ENCODE measurements around the gene DISP3. TPM values are rescaled to one million over a fixed set of nuclear protein-coding genes. Genes with fewer than 3 reads are reported as not detected.

DISP3 gene
- total and polyA plus RNA-seq, 4 donors = 0.10 to 0.12 TPM; not detected in 2

DNA sequence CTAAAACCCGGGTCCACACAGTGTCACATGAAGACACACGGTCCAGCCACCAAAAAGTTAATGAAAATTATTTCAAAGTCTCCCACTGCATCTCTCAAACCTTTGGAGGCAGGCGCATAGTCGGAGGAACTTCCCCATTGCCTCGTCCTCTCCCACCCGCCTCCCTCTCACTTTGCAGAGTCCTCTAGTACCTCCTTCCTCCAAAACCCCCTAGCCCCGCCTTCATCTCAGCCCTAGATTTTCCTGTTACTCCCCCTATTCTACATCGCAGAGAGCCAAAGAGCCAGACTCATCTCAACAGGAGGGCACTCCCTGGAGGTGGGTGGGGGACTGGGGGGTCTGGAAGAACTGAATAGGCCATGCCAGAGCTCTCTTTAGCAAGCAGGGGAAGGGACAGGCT lies 79.3 kb downstream of the DISP3 start:
- Histone ChIP-seq H3K9me3 (ENCODE audit: control insufficient read depth, low read length) (peaks cover 1% of the 10 kb centered on the region), H3K27ac (ENCODE audit: low read depth in 1 of 2, low read length in 2 of 2) (no peak overlapping the region), H3K4me3 (ENCODE audit: low read length in 2 of 2) (no peak overlapping the region), H3K36me3 (ENCODE audit: control insufficient read depth in 1 of 2, insufficient read depth in 2 of 2, low read length in 1 of 2) (no peaks in the 10 kb centered on the region), H3K27me3 (ENCODE audit: control insufficient read depth in 1 of 2, insufficient read depth in 2 of 2, low read length in 1 of 2) (no peaks in the 10 kb centered on the region), H3K4me1 (ENCODE audit: control insufficient read depth in 1 of 2, insufficient read depth in 2 of 2, low read length in 2 of 2) (no peaks in the 10 kb centered on the region)
- DNase-seq = no peak
- WGBS, 2 donors = 16 to 21% methylated on average over 8 of the region's 8 CpGs
- intact Hi-C loops (cut with DNase I) = no loop called here
- no peak for ATAC-seq (ENCODE audit: low FRiP score)

DNA sequence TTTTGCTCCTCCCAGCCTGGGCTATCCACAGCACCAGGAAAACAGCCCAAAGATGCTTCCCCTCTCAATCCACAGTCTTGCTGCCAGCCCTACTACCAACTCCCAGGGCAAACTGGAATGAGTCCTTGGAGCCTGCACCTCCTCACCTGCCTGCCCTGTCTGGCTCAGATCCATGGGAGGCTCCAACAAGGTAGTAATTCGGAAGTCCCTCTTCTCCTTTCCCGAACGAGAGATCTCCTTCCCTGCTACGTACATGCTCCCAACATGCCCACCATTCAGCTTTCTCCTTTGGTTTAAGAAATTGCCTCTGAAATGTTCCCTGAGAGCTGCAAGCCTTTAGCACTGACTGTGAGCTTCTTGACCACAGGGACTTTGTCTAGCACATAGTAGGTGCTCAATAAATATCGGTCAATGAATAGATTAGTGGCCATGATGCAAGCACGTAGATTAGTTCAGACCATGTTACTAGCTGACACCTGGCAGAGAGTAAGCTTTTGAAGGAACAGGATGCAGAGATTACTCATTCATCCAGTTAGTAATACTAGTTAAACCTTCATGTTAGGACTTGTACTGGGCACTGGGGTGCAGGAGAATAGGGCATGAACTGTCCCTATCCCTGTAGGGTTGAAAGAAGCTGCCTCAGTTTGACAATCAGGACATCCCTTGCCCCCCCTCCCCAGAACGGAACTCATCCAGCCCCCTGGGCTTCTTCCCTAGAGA lies 80.1 kb downstream of the DISP3 start:
- WGBS, 2 donors = 73% methylated on average over 7 of the region's 7 CpGs
- Histone ChIP-seq H3K27me3 (ENCODE audit: control insufficient read depth in 1 of 2, insufficient read depth in 2 of 2, low read length in 1 of 2) (no peaks in the 10 kb centered on the region), H3K9me3 (ENCODE audit: control insufficient read depth, low read length) (no peaks in the 10 kb centered on the region), H3K36me3 (ENCODE audit: control insufficient read depth in 1 of 2, insufficient read depth in 2 of 2, low read length in 1 of 2) (no peaks in the 10 kb centered on the region), H3K4me3 (ENCODE audit: low read length in 2 of 2) (no peak overlapping the region), H3K27ac (ENCODE audit: low read depth in 1 of 2, low read length in 2 of 2) (no peak overlapping the region), H3K4me1 (ENCODE audit: control insufficient read depth in 1 of 2, insufficient read depth in 2 of 2, low read length in 2 of 2) (no peaks in the 10 kb centered on the region)
- DNase-seq = no peak
- intact Hi-C loops (cut with DNase I) = no loop called here
- ATAC-seq (ENCODE audit: low FRiP score) = no peak

GRCh38 chr1:11559591-11559970 lies 80.6 kb downstream of the DISP3 start:
- no peak overlapping the region for H3K4me3 ChIP-seq (ENCODE audit: low read length in 2 of 2)
- no peak for ATAC-seq (ENCODE audit: low FRiP score)
- intact Hi-C loops (cut with DNase I) = no loop called here
- H3K36me3 ChIP-seq (ENCODE audit: control insufficient read depth in 1 of 2, insufficient read depth in 2 of 2, low read length in 1 of 2) = no peaks in the 10 kb centered on the region
- H3K27me3 ChIP-seq (ENCODE audit: control insufficient read depth in 1 of 2, insufficient read depth in 2 of 2, low read length in 1 of 2) = no peaks in the 10 kb centered on the region
- no peak overlapping the region for H3K27ac ChIP-seq (ENCODE audit: low read depth in 1 of 2, low read length in 2 of 2)
- WGBS, 2 donors = 69 to 72% methylated on average over 6 of the region's 6 CpGs
- H3K9me3 ChIP-seq (ENCODE audit: control insufficient read depth, low read length) = no peaks in the 10 kb centered on the region
- no peaks in the 10 kb centered on the region for H3K4me1 ChIP-seq (ENCODE audit: control insufficient read depth in 1 of 2, insufficient read depth in 2 of 2, low read length in 2 of 2)
- DNase-seq = no peak

GRCh38 chr1:11560061-11560460 lies 81.1 kb downstream of the DISP3 start:
- Histone ChIP-seq H3K4me3 (ENCODE audit: low read length in 2 of 2) (no peak overlapping the region), H3K36me3 (ENCODE audit: control insufficient read depth in 1 of 2, insufficient read depth in 2 of 2, low read length in 1 of 2) (no peaks in the 10 kb centered on the region), H3K4me1 (ENCODE audit: control insufficient read depth in 1 of 2, insufficient read depth in 2 of 2, low read length in 2 of 2) (no peaks in the 10 kb centered on the region), H3K9me3 (ENCODE audit: control insufficient read depth, low read length) (no peaks in the 10 kb centered on the region), H3K27me3 (ENCODE audit: control insufficient read depth in 1 of 2, insufficient read depth in 2 of 2, low read length in 1 of 2) (no peaks in the 10 kb centered on the region), H3K27ac (ENCODE audit: low read depth in 1 of 2, low read length in 2 of 2) (no peak overlapping the region)
- ATAC-seq (ENCODE audit: low FRiP score) = no peak
- no peak for DNase-seq
- 73 to 82% methylated on average over 8 of the region's 8 CpGs for WGBS, 2 donors
- intact Hi-C loops (cut with DNase I) = no loop called here

DNA sequence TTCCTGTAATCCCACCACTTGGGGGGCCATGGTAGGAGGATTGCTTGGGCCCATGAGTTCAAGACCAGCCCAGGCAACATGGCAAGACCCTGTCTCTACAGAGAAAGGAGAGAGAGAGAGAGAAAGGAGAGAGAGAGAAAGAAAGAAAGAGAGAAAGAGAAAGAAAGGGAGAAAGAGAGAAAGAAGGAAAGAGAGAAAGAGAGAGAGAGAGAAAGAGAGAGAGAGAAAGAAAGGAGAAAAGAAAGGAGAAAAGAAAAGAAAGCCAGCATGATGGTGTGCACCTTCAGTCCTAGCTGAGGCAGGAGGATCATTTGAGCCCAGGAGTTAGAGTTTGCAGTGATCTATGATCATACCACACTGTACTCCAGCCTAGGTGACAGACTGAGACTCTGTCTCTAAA lies 82.8 kb downstream of the DISP3 start:
- no peaks in the 10 kb centered on the region for H3K27me3 ChIP-seq (ENCODE audit: control insufficient read depth in 1 of 2, insufficient read depth in 2 of 2, low read length in 1 of 2)
- intact Hi-C loops (cut with DNase I) = no loop called here
- H3K9me3 ChIP-seq (ENCODE audit: control insufficient read depth, low read length) = no peaks in the 10 kb centered on the region

DNA sequence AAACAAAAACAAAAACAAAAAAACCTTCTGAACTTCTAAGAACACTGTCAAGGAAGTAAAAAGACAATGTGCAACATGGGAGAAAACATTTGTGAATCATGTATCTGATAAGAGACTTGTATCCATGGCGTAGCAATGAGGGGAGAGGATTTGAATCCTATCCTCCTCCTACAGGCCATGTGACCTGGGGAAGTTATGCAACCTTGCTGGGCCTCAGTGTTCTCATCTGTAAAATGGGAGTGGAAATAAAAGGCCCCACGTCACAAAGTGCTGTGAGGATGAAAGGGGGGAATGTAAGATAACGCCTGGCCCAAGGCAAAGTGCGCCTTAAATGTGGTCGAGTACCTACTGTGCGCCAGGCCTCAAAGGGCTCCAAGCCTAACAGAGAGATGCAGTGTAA lies 83.7 kb downstream of the DISP3 start:
- intact Hi-C loops (cut with DNase I) = no loop called here
- WGBS, 2 donors = 84 to 86% methylated on average over 6 of the region's 6 CpGs
- no peak overlapping the region for H3K4me3 ChIP-seq (ENCODE audit: low read length in 2 of 2)
- H3K9me3 ChIP-seq (ENCODE audit: control insufficient read depth, low read length) = no peaks in the 10 kb centered on the region
- H3K27ac ChIP-seq (ENCODE audit: low read depth in 1 of 2, low read length in 2 of 2) = no peak overlapping the region
- no peaks in the 10 kb centered on the region for H3K36me3 ChIP-seq (ENCODE audit: control insufficient read depth in 1 of 2, insufficient read depth in 2 of 2, low read length in 1 of 2)
- no peak for DNase-seq
- H3K4me1 ChIP-seq (ENCODE audit: control insufficient read depth in 1 of 2, insufficient read depth in 2 of 2, low read length in 2 of 2) = no peaks in the 10 kb centered on the region
- H3K27me3 ChIP-seq (ENCODE audit: control insufficient read depth in 1 of 2, insufficient read depth in 2 of 2, low read length in 1 of 2) = no peaks in the 10 kb centered on the region
- no peak for ATAC-seq (ENCODE audit: low FRiP score)

More for the DNA sequence above, 82.8 kb downstream of the DISP3 start:
- no peak for ATAC-seq (ENCODE audit: low FRiP score)
- Histone ChIP-seq H3K36me3 (ENCODE audit: control insufficient read depth in 1 of 2, insufficient read depth in 2 of 2, low read length in 1 of 2) (no peaks in the 10 kb centered on the region), H3K4me3 (ENCODE audit: low read length in 2 of 2) (no peak overlapping the region), H3K27ac (ENCODE audit: low read depth in 1 of 2, low read length in 2 of 2) (no peak overlapping the region), H3K4me1 (ENCODE audit: control insufficient read depth in 1 of 2, insufficient read depth in 2 of 2, low read length in 2 of 2) (no peaks in the 10 kb centered on the region)
- no peak for DNase-seq

- Histone ChIP-seq H3K4me3 (ENCODE audit: low read length in 2 of 2) (no peak overlapping the region), H3K4me1 (ENCODE audit: control insufficient read depth in 1 of 2, insufficient read depth in 2 of 2, low read length in 2 of 2) (no peaks in the 10 kb centered on the region), H3K9me3 (ENCODE audit: control insufficient read depth, low read length) (no peaks in the 10 kb centered on the region), H3K27me3 (ENCODE audit: control insufficient read depth in 1 of 2, insufficient read depth in 2 of 2, low read length in 1 of 2) (no peaks in the 10 kb centered on the region), H3K27ac (ENCODE audit: low read depth in 1 of 2, low read length in 2 of 2) (no peak overlapping the region), H3K36me3 (ENCODE audit: control insufficient read depth in 1 of 2, insufficient read depth in 2 of 2, low read length in 1 of 2) (no peaks in the 10 kb centered on the region)
- WGBS, 2 donors = 1 to 2% methylated on average over 14 of the region's 14 CpGs
- intact Hi-C loops (cut with DNase I) = no loop called here
- DNase-seq (no peak), ATAC-seq (ENCODE audit: low FRiP score) (no peak)
Measured at GRCh38 chr1:11563560-11564069, 84.7 kb downstream of the DISP3 start.

DNA sequence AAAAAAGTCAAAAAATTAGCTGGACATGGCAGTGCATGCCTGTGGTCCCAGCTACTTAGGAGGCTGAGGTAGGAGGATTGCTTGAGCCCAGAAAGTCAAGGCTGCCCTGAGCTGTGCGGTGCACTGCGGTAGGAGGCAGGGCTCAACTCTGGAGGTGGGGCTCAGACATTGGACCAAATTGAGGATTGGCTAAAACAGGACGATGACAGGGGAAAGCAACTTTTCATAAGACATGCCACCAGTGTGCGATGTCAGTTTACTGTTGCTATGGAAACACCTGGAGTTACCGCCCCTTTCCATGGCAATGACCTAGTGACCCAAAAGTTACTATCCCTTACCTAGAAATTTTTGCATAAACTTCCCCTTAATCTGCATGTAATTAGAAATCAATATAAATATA lies 85.3 kb downstream of the DISP3 start:
- H3K9me3 ChIP-seq (ENCODE audit: control insufficient read depth, low read length) = no peaks in the 10 kb centered on the region
- H3K27me3 ChIP-seq (ENCODE audit: control insufficient read depth in 1 of 2, insufficient read depth in 2 of 2, low read length in 1 of 2) = no peaks in the 10 kb centered on the region
- no peak overlapping the region for H3K4me3 ChIP-seq (ENCODE audit: low read length in 2 of 2)
- H3K36me3 ChIP-seq (ENCODE audit: control insufficient read depth in 1 of 2, insufficient read depth in 2 of 2, low read length in 1 of 2) = no peaks in the 10 kb centered on the region
- ATAC-seq (ENCODE audit: low FRiP score) (no peak), DNase-seq (no peak)
- H3K27ac ChIP-seq (ENCODE audit: low read depth in 1 of 2, low read length in 2 of 2) = no peak overlapping the region
- intact Hi-C loops (cut with DNase I) = no loop called here
- no peaks in the 10 kb centered on the region for H3K4me1 ChIP-seq (ENCODE audit: control insufficient read depth in 1 of 2, insufficient read depth in 2 of 2, low read length in 2 of 2)
- WGBS, 2 donors = 69 to 74% methylated on average over 5 of the region's 5 CpGs

DNA sequence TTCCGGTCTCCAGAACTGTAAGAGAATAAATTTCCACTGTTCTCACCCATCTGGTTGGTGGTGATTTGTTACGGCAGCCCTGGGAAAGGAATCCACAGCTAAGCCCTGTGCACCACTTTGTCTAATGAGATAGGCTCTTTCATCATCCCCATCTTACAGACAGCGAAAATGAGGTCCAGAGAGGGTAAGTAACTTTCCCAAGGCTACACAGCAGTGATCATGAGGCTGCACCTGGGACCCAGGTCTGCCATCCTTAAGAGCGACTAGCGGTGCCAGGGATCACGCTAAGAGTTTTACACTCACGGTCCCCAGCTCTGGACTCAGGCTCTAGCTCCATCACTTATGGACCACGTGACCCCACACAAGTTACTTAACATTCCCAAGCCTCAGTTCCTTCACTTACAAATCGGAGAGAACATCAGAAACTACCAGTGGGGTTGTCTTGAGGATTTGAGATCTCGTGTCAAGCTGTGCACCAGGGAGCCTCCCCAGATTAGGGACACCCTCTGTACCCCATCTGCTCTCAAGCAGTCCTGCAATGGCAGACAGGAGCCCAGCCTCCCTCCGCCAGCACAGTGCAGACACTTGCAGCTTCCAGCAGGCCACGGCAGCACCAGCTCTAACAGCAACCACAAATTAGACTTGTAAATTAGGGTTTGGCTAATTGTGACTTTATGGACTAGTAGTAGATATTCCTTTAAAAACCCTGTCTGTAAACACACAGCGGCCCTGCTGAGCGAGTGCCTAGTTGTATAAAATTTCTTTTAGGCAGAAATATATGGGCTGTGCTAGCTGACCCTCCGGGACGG lies 87.3 kb downstream of the DISP3 start:
- no peaks in the 10 kb centered on the region for H3K27me3 ChIP-seq (ENCODE audit: control insufficient read depth in 1 of 2, insufficient read depth in 2 of 2, low read length in 1 of 2)
- ATAC-seq (ENCODE audit: low FRiP score) = no peak
- WGBS, 2 donors = 60 to 66% methylated on average over 16 of the region's 16 CpGs

More for the DNA sequence above, 87.3 kb downstream of the DISP3 start:
- no peak overlapping the region for H3K4me3 ChIP-seq (ENCODE audit: low read length in 2 of 2)
- no peak for DNase-seq
- H3K9me3 ChIP-seq (ENCODE audit: control insufficient read depth, low read length) = no peaks in the 10 kb centered on the region
- H3K4me1 ChIP-seq (ENCODE audit: control insufficient read depth in 1 of 2, insufficient read depth in 2 of 2, low read length in 2 of 2) = no peaks in the 10 kb centered on the region
- H3K27ac ChIP-seq (ENCODE audit: low read depth in 1 of 2, low read length in 2 of 2) = no peak overlapping the region
- intact Hi-C loops (cut with DNase I) = no loop called here
- no peaks in the 10 kb centered on the region for H3K36me3 ChIP-seq (ENCODE audit: control insufficient read depth in 1 of 2, insufficient read depth in 2 of 2, low read length in 1 of 2)
